ENCODE measurements around the gene BNC2. TPM values are rescaled to one million over a fixed set of nuclear protein-coding genes. Genes with fewer than 3 reads are reported as not detected.

BNC2 gene
- total RNA-seq, 4 donors from 2014 or later = 3.9 to 45.4 (median 13.1) TPM

DNA sequence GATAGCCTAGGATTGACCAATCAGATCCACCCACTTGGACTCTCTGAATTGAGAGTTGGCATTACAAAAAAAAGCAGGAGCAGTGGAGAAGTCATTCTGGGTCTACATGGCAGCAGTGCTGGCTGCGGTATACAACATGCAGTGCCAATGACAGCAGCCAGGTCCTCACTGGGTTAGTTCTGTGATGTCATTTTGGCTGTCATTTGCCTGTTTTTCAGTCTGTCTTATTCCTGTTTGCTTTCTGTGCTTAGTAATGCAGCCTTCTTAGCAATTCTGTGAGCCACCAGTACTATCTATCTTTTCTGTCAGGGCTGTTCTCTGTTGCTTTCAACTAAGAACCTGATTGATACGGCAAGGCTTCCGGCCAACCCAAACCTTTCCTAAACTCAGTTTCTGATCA is 471.8 kb downstream of the BNC2 start:
- Histone ChIP-seq H3K27me3 (no peaks in the 10 kb centered on the region), H3K27ac (no peak overlapping the region), H3K4me1 (no peaks in the 10 kb centered on the region)

DNA sequence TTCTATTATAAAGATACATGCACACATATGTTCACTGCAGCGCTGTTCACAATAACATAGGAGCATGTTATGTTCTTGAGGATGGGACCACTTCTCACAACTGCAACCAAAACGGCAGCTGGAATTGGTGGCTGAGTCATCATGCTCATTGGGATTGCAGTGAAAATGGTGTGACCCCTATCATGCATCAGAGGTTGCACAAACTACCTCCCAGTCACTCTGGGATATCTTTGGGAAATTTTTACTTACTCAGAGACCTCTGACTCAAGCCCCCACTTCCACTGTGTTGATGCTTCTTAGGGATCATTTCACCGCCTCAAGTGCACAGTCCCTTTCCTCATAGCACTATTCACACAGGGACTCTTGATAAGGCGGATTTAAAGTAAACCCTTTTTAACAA is 474.1 kb downstream of the BNC2 start:
- Histone ChIP-seq H3K9me3 (no peaks in the 10 kb centered on the region), H3K27ac (no peak overlapping the region), H3K4me3 (no peak overlapping the region), H3K27me3 (no peaks in the 10 kb centered on the region), H3K36me3 (no peaks in the 10 kb centered on the region), H3K4me1 (no peaks in the 10 kb centered on the region)
- TF ChIP-seq CTCF (IDR thresholded peaks at IDR 0.05) (no peak), POLR2A (IDR thresholded peaks at IDR 0.05) (no peak)
- DNase-seq = no peak

More for the DNA sequence above, 471.8 kb downstream of the BNC2 start:
- Histone ChIP-seq H3K4me3 (no peak overlapping the region), H3K9me3 (no peaks in the 10 kb centered on the region), H3K36me3 (no peaks in the 10 kb centered on the region)
- no peak for DNase-seq
- TF ChIP-seq POLR2A (IDR thresholded peaks at IDR 0.05) (no peak), CTCF (IDR thresholded peaks at IDR 0.05) (no peak)

DNA sequence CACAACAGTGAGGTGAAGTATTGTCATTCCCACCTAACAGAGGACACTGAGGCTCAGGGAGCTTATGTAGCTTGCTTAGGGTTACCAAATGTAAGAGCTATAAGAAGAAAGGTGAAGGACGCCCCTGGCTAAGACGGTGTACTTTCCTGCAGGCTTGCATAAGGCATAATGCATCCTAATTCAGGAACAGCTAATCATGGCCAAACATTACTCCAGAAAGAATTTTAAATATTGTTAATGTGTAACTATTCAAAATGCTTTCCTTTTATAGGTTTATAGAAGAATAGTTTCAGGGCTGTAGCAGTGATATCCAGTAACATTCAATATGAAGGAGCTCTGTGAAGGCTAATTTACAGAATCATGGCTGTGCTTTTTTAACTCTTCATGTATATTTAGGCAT is 479.1 kb downstream of the BNC2 start:
- no peak for TF ChIP-seq CTCF (IDR thresholded peaks at IDR 0.05)
- TF ChIP-seq POLR2A (IDR thresholded peaks at IDR 0.05) = no peak
- Histone ChIP-seq H3K27ac (no peak overlapping the region), H3K27me3 (no peaks in the 10 kb centered on the region), H3K9me3 (no peaks in the 10 kb centered on the region), H3K4me1 (no peaks in the 10 kb centered on the region), H3K4me3 (no peak overlapping the region), H3K36me3 (no peaks in the 10 kb centered on the region)
- no peak for DNase-seq

GRCh38 chr9:16387382-16387781 is 483.1 kb downstream of the BNC2 start:
- no peak overlapping the region for H3K4me3 ChIP-seq

GRCh38 chr9:16386827-16387077 is 483.7 kb downstream of the BNC2 start:
- H3K27me3 ChIP-seq = no peaks in the 10 kb centered on the region
- H3K4me1 ChIP-seq = no peaks in the 10 kb centered on the region
- TF ChIP-seq POLR2A (IDR thresholded peaks at IDR 0.05) = no peak
- TF ChIP-seq CTCF (IDR thresholded peaks at IDR 0.05) = no peak

More at GRCh38 chr9:16387382-16387781, 483.1 kb downstream of the BNC2 start:
- no peaks in the 10 kb centered on the region for H3K27me3 ChIP-seq
- no peaks in the 10 kb centered on the region for H3K4me1 ChIP-seq
- no peaks in the 10 kb centered on the region for H3K36me3 ChIP-seq
- no peaks in the 10 kb centered on the region for H3K9me3 ChIP-seq
- TF ChIP-seq CTCF (IDR thresholded peaks at IDR 0.05) (no peak), POLR2A (IDR thresholded peaks at IDR 0.05) (no peak)
- H3K27ac ChIP-seq = no peak overlapping the region
- no peak for DNase-seq

More at GRCh38 chr9:16386827-16387077, 483.7 kb downstream of the BNC2 start:
- no peak overlapping the region for H3K27ac ChIP-seq
- H3K36me3 ChIP-seq = no peaks in the 10 kb centered on the region
- H3K4me3 ChIP-seq = no peak overlapping the region
- DNase-seq = no peak
- no peaks in the 10 kb centered on the region for H3K9me3 ChIP-seq

Data from Peyer's patch (tissue), 4 donors.